ENCODE results near the gene AKAP12. TPM values are rescaled to one million over a fixed set of nuclear protein-coding genes. Genes with fewer than 3 reads are reported as not detected.

The AKAP12 gene
- total RNA-seq, 2 donors from 2014 or later = 102 to 167 TPM

GRCh38 chr6:151215999-151216398, 23.8 kb upstream of the AKAP12 start:
- Histone ChIP-seq H3K36me3 (no peaks in the 10 kb centered on the region), H3K9me3 (peaks cover 4% of the 10 kb centered on the region), H3K27me3 (replicated peaks; ENCODE audit: insufficient read depth) (no peaks in the 10 kb centered on the region), H3K4me3 (no peak overlapping the region), H3K4me1 (ENCODE audit: control insufficient read depth in 1 of 2, low read depth in 2 of 2) (no peaks in the 10 kb centered on the region), H3K27ac (no peak overlapping the region)
- no peak for ATAC-seq (ENCODE audit: insufficient number of reproducible peaks, low FRiP score, low read depth)
- DNase-seq (ENCODE audit: low spot score) = no peak
- no peak for TF ChIP-seq CTCF (IDR thresholded peaks at IDR 0.05)

GRCh38 chr6:151216804-151217203, 23.0 kb upstream of the AKAP12 start:
- ATAC-seq (ENCODE audit: insufficient number of reproducible peaks, low FRiP score, low read depth) (no peak), DNase-seq (ENCODE audit: low spot score) (no peak)
- no peak for TF ChIP-seq CTCF (IDR thresholded peaks at IDR 0.05)
- Histone ChIP-seq H3K4me3 (no peak overlapping the region), H3K27ac (no peak overlapping the region), H3K27me3 (replicated peaks; ENCODE audit: insufficient read depth) (no peaks in the 10 kb centered on the region), H3K4me1 (ENCODE audit: control insufficient read depth in 1 of 2, low read depth in 2 of 2) (no peaks in the 10 kb centered on the region), H3K36me3 (no peaks in the 10 kb centered on the region), H3K9me3 (no peaks in the 10 kb centered on the region)

GRCh38 chr6:151219192-151219591, 20.6 kb upstream of the AKAP12 start:
- Histone ChIP-seq H3K4me1 (ENCODE audit: control insufficient read depth in 1 of 2, low read depth in 2 of 2) (no peaks in the 10 kb centered on the region), H3K36me3 (no peaks in the 10 kb centered on the region), H3K27me3 (replicated peaks; ENCODE audit: insufficient read depth) (no peaks in the 10 kb centered on the region), H3K9me3 (no peaks in the 10 kb centered on the region), H3K27ac (no peak overlapping the region), H3K4me3 (no peak overlapping the region)
- no peak for TF ChIP-seq CTCF (IDR thresholded peaks at IDR 0.05)
- DNase-seq (ENCODE audit: low spot score) (no peak), ATAC-seq (ENCODE audit: insufficient number of reproducible peaks, low FRiP score, low read depth) (no peak)

GRCh38 chr6:151224076-151224475, 15.7 kb upstream of the AKAP12 start:
- Histone ChIP-seq H3K4me3 (no peak overlapping the region), H3K27ac (no peak overlapping the region), H3K27me3 (replicated peaks; ENCODE audit: insufficient read depth) (no peaks in the 10 kb centered on the region), H3K4me1 (ENCODE audit: control insufficient read depth in 1 of 2, low read depth in 2 of 2) (no peaks in the 10 kb centered on the region), H3K9me3 (no peaks in the 10 kb centered on the region), H3K36me3 (no peaks in the 10 kb centered on the region)
- TF ChIP-seq CTCF (IDR thresholded peaks at IDR 0.05) = no peak
- ATAC-seq (ENCODE audit: insufficient number of reproducible peaks, low FRiP score, low read depth) (no peak), DNase-seq (ENCODE audit: low spot score) (no peak)

GRCh38 chr6:151225919-151226318, 13.8 kb upstream of the AKAP12 start:
- no peaks in the 10 kb centered on the region for H3K9me3 ChIP-seq

More at GRCh38 chr6:151225919-151226318, 13.8 kb upstream of the AKAP12 start:
- ATAC-seq (ENCODE audit: insufficient number of reproducible peaks, low FRiP score, low read depth) = no peak
- H3K4me3 ChIP-seq = no peak overlapping the region
- no peaks in the 10 kb centered on the region for H3K4me1 ChIP-seq (ENCODE audit: control insufficient read depth in 1 of 2, low read depth in 2 of 2)
- TF ChIP-seq CTCF (IDR thresholded peaks at IDR 0.05) = no peak
- no peaks in the 10 kb centered on the region for H3K36me3 ChIP-seq
- H3K27ac ChIP-seq = no peak overlapping the region
- no peaks in the 10 kb centered on the region for H3K27me3 ChIP-seq (replicated peaks; ENCODE audit: insufficient read depth)
- no peak for DNase-seq (ENCODE audit: low spot score)

All from thoracic aorta (tissue), 2 donors.